ENCODE measurements around the gene GDF15. TPM values are rescaled to one million over a fixed set of nuclear protein-coding genes. Genes with fewer than 3 reads are reported as not detected.

Gene GDF15
- total RNA-seq, 4 donors from 2014 or later = 0.49 to 5.1 (median 4.5) TPM; not detected in 1

DNA sequence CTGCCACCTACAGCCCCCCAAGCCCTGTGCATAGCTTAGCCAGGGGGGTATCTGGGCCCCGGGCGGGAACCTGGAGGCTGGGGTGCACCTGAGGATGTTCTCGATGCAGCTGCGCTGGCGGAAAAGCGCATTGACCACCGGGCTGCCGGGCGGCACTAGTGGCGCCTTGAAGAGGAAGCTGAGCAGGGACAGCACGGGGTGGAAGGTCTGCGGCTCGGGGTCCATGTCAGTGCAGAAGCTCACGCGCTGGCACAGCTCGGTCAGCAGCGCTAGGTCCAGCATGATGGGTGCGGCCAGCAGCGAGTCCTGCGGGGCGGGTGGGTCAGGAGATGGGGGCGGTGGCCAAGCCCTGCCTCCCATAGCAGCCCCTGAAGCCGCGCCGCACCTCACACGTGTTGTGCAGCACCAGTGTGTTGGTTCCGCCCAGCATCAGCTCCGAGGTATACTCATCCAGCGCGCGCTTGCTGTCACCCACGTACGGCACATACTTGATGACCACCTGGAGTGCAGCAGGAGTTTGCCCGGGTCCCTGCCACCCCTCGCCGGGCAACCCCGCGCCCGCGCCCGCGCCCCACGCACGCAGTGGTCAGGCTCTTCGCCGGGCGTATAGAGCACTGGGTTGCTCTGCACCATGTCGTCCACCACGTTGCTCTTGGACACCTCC, 49.4 kb downstream of the GDF15 start:
- no peak for DNase-seq (ENCODE audit: low spot score in 2 of 2)
- intact Hi-C loops (cut with DNase I; ENCODE audit: low total_unique reads) = no loop called here
- WGBS, 2 donors = 91 to 96% methylated on average over 23 to 48 of the region's 49 CpGs
- TF ChIP-seq, protein P1, sequence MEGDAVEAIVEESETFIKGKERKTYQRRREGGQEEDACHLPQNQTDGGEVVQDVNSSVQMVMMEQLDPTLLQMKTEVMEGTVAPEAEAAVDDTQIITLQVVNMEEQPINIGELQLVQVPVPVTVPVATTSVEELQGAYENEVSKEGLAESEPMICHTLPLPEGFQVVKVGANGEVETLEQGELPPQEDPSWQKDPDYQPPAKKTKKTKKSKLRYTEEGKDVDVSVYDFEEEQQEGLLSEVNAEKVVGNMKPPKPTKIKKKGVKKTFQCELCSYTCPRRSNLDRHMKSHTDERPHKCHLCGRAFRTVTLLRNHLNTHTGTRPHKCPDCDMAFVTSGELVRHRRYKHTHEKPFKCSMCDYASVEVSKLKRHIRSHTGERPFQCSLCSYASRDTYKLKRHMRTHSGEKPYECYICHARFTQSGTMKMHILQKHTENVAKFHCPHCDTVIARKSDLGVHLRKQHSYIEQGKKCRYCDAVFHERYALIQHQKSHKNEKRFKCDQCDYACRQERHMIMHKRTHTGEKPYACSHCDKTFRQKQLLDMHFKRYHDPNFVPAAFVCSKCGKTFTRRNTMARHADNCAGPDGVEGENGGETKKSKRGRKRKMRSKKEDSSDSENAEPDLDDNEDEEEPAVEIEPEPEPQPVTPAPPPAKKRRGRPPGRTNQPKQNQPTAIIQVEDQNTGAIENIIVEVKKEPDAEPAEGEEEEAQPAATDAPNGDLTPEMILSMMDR (IDR thresholded peaks at IDR 0.05) = no peak
- TF ChIP-seq POLR2A (IDR thresholded peaks at IDR 0.05) = no peak
- no peak overlapping the region for H3K4me3 ChIP-seq (ENCODE audit: low read depth, poor library complexity, severe bottlenecking)

DNA sequence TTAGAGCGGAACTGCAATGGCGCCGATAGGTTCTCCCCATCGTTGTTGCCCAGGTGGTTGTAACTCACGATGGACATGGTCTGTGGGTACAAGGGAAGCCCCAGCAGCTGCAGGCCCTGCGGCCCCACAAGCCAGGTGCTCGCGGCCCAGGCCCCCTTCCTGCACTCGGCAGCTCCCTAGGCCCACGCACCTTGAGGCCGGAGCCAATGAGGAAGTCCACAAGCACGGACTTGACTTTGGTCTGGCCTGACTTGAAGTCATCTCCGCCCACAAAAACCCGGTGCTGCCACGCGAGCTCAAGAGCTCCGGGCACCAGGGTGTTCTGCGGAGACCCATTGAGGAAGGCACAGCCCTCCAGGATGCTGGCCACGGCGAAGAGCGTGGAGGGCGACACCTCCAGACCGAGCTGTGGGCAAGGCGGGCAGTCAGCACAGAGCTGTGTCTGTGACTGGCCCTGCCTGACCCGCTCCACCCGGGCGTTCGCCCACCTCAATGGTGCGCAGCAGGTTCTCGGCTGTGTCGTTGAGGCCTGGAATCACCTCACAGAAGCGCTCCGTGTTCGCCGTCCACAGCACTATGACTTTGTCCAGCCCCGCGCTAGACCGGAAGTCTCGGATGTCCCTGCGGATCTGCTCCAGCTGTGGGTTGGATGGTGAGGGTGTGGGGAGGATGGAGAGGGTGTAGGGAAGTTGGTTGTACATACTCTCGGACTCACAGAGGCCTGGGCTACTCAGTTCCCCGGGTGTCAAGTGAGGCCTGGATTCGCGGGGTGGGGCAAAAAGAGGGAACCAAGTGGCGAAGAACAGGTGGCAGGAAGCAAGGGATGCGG, 50.1 kb downstream of the GDF15 start:
- WGBS, 2 donors = 81 to 83% methylated on average over 40 to 46 of the region's 46 CpGs
- no peak overlapping the region for H3K4me3 ChIP-seq (ENCODE audit: low read depth, poor library complexity, severe bottlenecking)
- TF ChIP-seq, protein P1 (IDR thresholded peaks at IDR 0.05) = no peak
- no peak for TF ChIP-seq POLR2A (IDR thresholded peaks at IDR 0.05)
- intact Hi-C loops (cut with DNase I; ENCODE audit: low total_unique reads) = no loop called here
- no peak for DNase-seq (ENCODE audit: low spot score in 2 of 2)

GRCh38 chr19:18436671-18437490, 50.9 kb downstream of the GDF15 start:
- no peak overlapping the region for H3K4me3 ChIP-seq (ENCODE audit: low read depth, poor library complexity, severe bottlenecking)
- 40 to 43% methylated on average over 44 to 45 of the region's 67 CpGs for WGBS, 2 donors
- TF ChIP-seq POLR2A (IDR thresholded peaks at IDR 0.05) = no peak
- TF ChIP-seq, protein P1 (IDR thresholded peaks at IDR 0.05) = no peak
- intact Hi-C loops (cut with DNase I; ENCODE audit: low total_unique reads) = no loop called here
- peak; percentile 62 to 96 for DNase-seq (ENCODE audit: low spot score in 2 of 2)

DNA sequence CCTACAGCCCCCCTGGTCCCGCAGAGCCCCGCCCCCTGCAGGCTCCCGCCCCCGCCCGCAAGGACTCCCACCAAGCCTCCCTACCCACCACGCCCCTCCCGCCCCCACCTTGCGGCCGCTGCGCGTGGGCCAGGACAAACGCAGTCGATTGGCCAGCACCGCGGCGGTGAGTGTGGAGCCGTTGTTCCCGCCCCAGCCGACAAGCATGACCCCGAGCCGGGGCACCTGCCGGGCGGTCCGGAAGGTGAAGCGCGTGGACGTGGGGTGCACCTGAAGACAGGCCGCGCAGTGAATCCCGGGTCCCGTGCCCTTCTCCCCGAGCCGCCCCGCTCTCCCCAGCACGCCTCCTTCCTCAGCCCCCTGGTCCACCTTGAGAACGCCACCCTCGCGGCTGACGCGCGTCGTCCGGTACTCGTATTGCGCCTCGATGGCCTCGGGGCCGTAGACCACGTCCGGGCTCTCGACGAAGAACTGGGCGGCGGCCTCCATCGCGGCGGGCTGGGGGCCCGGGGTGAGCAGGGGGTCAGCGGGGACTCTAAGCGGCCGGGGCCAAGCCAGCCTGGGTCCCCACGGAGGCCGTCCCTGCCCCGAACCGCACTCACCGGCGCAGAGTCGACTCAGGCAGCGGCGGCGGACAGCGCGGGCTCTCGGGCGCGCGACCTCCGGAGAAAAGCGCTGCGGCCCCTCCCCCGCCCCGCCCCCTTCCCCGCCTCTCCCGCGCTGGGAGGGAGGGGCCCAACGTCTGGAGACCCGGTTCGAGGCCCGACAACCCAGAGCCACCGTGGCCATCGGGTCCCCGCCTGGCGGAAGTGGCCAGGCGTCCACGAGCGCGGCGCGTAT, 51.8 kb downstream of the GDF15 start, which contains the start of gene ISYNA1:
Gene ISYNA1, minus strand, starts transcription at position 643 of the 840 bp plus-strand sequence. Its CDS starts 154 bp downstream, at position 489.
- TF ChIP-seq, protein P1 (IDR thresholded peaks at IDR 0.05) = no peak
- TF ChIP-seq POLR2A (IDR thresholded peaks at IDR 0.05) = no peak
- DNase-seq (ENCODE audit: low spot score in 2 of 2) = peak in 1 of 2 donors; percentile 93
- peak within 1 kb of the TSS; percentile 24 for H3K4me3 ChIP-seq (ENCODE audit: low read depth, poor library complexity, severe bottlenecking)
- intact Hi-C loops (cut with DNase I; ENCODE audit: low total_unique reads) = no loop called here
- 1 to 2% methylated on average over 22 to 41 of the region's 99 CpGs for WGBS, 2 donors

Data from lower leg skin (tissue), 4 donors.